NCI-H345 treated with DMSO at 0.1 percent for 48 hours (cell line): ENCODE measurements around the gene SOX10.

Experiments
- DNase-seq: peaks from one replicate; lab custom pipeline; 2025; ENCODE audit not compliant: unreplicated experiment; lab: John Stamatoyannopoulos, UW

The SOX10 gene

GRCh38 chr22:38016182-38017151, 32.1 kb upstream of the SOX10 start:
- no peak for DNase-seq

GRCh38 chr22:38014083-38014482, 29.7 kb upstream of the SOX10 start:
- no peak for DNase-seq

GRCh38 chr22:38012604-38013072, 28.3 kb upstream of the SOX10 start:
- DNase-seq, result no peak

GRCh38 chr22:38009000-38009806, 24.8 kb upstream of the SOX10 start:
- no peak for DNase-seq

GRCh38 chr22:38007330-38007902, 23.1 kb upstream of the SOX10 start:
- DNase-seq, result no peak

- DNase-seq, result no peak
Observed at GRCh38 chr22:38006906-38007305, 22.6 kb upstream of the SOX10 start.

GRCh38 chr22:38005943-38006342, 21.6 kb upstream of the SOX10 start:
- no peak for DNase-seq

GRCh38 chr22:37999640-38000272, 15.4 kb upstream of the SOX10 start:
- DNase-seq, result peak; percentile 6

GRCh38 chr22:37999236-37999635, 14.9 kb upstream of the SOX10 start:
- no peak for DNase-seq

GRCh38 chr22:37998543-37998942, 14.2 kb upstream of the SOX10 start:
- no peak for DNase-seq

- DNase-seq, result no peak
Observed at GRCh38 chr22:37996515-37997246, 12.3 kb upstream of the SOX10 start.

- DNase-seq, result no peak
Observed at GRCh38 chr22:37996079-37996478, 11.7 kb upstream of the SOX10 start.

GRCh38 chr22:37995460-37995859, 11.1 kb upstream of the SOX10 start:
- DNase-seq, result no peak

GRCh38 chr22:37994982-37995381, 10.6 kb upstream of the SOX10 start:
- no peak for DNase-seq

GRCh38 chr22:37994049-37994448, 9.7 kb upstream of the SOX10 start:
- DNase-seq, result no peak

GRCh38 chr22:37991731-37992442, 7.5 kb upstream of the SOX10 start:
- DNase-seq, result no peak

- no peak for DNase-seq
Observed at GRCh38 chr22:37990862-37991261, 6.5 kb upstream of the SOX10 start.

GRCh38 chr22:37990301-37990700, 5.9 kb upstream of the SOX10 start:
- DNase-seq, result no peak

GRCh38 chr22:37989146-37990045, 5.0 kb upstream of the SOX10 start:
- no peak for DNase-seq
